ENCODE measurements around the gene IGFBP4.

- TF ChIP-seq POLR2A (IDR thresholded peaks at IDR 0.05) (no peak), CTCF (IDR thresholded peaks at IDR 0.05) (no peak), POLR2AphosphoS5 (IDR thresholded peaks at IDR 0.05) (no peak)
Observed at GRCh38 chr17:40460968-40461731, 17.9 kb downstream of the IGFBP4 start.
